Measurements from ENCODE around the gene CELSR1. TPM values are rescaled to one million over a fixed set of nuclear protein-coding genes. Genes with fewer than 3 reads are reported as not detected.

Gene CELSR1
- total and polyA plus RNA-seq, 2 of the 13 experiments (the other 11 are each of a cell fraction or from before 2014, with no cell fraction given): 0.78 to 1.8 TPM

DNA sequence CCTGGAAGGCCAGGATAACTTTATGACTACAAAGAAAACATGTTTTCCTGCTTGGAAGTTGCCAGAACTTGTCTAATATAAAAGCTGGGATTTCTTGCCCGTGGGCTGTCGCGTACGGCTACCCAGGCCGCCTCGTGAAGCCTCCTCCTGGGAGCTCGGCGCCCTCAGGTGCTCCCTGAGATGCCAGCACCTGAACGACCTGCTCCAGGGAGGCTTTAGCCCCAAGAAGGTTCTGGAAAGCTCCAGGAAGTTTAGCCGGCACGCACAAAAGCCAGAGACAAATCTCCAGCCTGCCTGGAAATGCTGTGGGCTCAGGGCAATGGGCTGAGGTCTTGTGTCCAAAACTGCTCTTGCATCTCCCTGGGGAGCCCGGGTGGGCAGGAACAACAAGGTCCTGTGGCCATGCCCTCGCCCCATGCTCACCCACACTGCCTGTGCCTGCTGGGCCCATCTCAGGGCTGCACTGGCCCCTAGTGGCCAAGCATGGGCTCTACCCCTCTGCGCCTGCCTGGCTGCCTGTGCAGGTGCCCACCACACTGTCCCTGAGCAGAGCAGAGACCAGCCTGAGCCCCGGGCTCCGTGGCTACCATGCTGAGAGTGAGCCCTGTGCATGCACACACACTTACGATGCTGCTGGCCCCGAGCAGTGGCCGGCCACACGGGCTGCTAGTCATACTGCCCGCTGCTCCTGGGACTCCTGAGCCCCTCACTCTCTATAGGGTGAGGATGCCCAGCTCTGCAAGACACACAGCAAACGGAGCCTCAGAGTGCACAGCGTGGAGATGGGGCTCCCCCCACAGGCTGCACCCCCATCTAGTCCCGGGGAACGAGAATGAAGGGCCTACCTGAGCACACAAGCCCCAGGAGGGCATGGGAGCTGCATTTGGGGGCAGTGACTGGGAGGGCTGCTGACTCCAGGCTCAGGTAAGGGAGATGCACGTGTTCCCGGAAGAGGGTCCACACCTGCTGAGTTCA lies 4.9 kb upstream of the CELSR1 start (continued):
- TF ChIP-seq MEIS2 (CRISPR knock-in tag; IDR thresholded peaks at IDR 0.05): no peak
- no peak for TF ChIP-seq YEATS4 (CRISPR knock-in tag; IDR thresholded peaks at IDR 0.05; ENCODE audit: borderline replicate concordance)
- TF ChIP-seq ISL2 (CRISPR knock-in tag; IDR thresholded peaks at IDR 0.05): no peak
- TF ChIP-seq TAF1 (CRISPR knock-in tag; IDR thresholded peaks at IDR 0.05): no peak
- 0 out of 2 replicates have a peak, but pooled peaks have one; percentile 35 for TF ChIP-seq MED1 (CRISPR knock-in tag; IDR thresholded peaks at IDR 0.05)
- TF ChIP-seq IRF2 (CRISPR knock-in tag; IDR thresholded peaks at IDR 0.05): peak; percentile 60; the same call in 1 of the 2 replicates
- 0 out of 2 replicates have a peak, but pooled peaks have one; percentile 50 for TF ChIP-seq KDM4B (CRISPR knock-in tag; IDR thresholded peaks at IDR 0.05)
- TF ChIP-seq ZNF468 (CRISPR knock-in tag; IDR thresholded peaks at IDR 0.05): no peak
- TF ChIP-seq ZNF326 (CRISPR knock-in tag; IDR thresholded peaks at IDR 0.05; ENCODE audit: borderline replicate concordance): no peak
- TF ChIP-seq, protein P1, sequence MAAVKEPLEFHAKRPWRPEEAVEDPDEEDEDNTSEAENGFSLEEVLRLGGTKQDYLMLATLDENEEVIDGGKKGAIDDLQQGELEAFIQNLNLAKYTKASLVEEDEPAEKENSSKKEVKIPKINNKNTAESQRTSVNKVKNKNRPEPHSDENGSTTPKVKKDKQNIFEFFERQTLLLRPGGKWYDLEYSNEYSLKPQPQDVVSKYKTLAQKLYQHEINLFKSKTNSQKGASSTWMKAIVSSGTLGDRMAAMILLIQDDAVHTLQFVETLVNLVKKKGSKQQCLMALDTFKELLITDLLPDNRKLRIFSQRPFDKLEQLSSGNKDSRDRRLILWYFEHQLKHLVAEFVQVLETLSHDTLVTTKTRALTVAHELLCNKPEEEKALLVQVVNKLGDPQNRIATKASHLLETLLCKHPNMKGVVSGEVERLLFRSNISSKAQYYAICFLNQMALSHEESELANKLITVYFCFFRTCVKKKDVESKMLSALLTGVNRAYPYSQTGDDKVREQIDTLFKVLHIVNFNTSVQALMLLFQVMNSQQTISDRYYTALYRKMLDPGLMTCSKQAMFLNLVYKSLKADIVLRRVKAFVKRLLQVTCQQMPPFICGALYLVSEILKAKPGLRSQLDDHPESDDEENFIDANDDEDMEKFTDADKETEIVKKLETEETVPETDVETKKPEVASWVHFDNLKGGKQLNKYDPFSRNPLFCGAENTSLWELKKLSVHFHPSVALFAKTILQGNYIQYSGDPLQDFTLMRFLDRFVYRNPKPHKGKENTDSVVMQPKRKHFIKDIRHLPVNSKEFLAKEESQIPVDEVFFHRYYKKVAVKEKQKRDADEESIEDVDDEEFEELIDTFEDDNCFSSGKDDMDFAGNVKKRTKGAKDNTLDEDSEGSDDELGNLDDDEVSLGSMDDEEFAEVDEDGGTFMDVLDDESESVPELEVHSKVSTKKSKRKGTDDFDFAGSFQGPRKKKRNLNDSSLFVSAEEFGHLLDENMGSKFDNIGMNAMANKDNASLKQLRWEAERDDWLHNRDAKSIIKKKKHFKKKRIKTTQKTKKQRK (IDR thresholded peaks at IDR 0.05; ENCODE audit: low read length): no peak
- TF ChIP-seq SCMH1 (CRISPR knock-in tag; IDR thresholded peaks at IDR 0.05; ENCODE audit: borderline replicate concordance): no peak
- TF ChIP-seq, protein P2, sequence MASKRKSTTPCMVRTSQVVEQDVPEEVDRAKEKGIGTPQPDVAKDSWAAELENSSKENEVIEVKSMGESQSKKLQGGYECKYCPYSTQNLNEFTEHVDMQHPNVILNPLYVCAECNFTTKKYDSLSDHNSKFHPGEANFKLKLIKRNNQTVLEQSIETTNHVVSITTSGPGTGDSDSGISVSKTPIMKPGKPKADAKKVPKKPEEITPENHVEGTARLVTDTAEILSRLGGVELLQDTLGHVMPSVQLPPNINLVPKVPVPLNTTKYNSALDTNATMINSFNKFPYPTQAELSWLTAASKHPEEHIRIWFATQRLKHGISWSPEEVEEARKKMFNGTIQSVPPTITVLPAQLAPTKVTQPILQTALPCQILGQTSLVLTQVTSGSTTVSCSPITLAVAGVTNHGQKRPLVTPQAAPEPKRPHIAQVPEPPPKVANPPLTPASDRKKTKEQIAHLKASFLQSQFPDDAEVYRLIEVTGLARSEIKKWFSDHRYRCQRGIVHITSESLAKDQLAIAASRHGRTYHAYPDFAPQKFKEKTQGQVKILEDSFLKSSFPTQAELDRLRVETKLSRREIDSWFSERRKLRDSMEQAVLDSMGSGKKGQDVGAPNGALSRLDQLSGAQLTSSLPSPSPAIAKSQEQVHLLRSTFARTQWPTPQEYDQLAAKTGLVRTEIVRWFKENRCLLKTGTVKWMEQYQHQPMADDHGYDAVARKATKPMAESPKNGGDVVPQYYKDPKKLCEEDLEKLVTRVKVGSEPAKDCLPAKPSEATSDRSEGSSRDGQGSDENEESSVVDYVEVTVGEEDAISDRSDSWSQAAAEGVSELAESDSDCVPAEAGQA (IDR thresholded peaks at IDR 0.05; ENCODE audit: low read depth): no peak
- TF ChIP-seq, protein P2 (CRISPR knock-in tag; IDR thresholded peaks at IDR 0.05; ENCODE audit: borderline replicate concordance): no peak
- TF ChIP-seq XBP1 (CRISPR knock-in tag; IDR thresholded peaks at IDR 0.05): no peak
- no peak for TF ChIP-seq TCF7 (IDR thresholded peaks at IDR 0.05; ENCODE audit: low read depth)
- TF ChIP-seq, protein P3, sequence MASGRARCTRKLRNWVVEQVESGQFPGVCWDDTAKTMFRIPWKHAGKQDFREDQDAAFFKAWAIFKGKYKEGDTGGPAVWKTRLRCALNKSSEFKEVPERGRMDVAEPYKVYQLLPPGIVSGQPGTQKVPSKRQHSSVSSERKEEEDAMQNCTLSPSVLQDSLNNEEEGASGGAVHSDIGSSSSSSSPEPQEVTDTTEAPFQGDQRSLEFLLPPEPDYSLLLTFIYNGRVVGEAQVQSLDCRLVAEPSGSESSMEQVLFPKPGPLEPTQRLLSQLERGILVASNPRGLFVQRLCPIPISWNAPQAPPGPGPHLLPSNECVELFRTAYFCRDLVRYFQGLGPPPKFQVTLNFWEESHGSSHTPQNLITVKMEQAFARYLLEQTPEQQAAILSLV (CRISPR knock-in tag; IDR thresholded peaks at IDR 0.05; ENCODE audit: borderline replicate concordance): no peak
- no peak for TF ChIP-seq ZNF24 (IDR thresholded peaks at IDR 0.05)
- TF ChIP-seq ZNF891 (CRISPR knock-in tag; IDR thresholded peaks at IDR 0.05): peak; percentile 83
- TF ChIP-seq NR3C1 (CRISPR knock-in tag; IDR thresholded peaks at IDR 0.05): no peak
- no peak for TF ChIP-seq MATR3 (CRISPR knock-in tag; IDR thresholded peaks at IDR 0.05)
